GM12878 (cell line): ENCODE data around the gene COL7A1. TPM values are rescaled to one million over a fixed set of nuclear protein-coding genes. Genes with fewer than 3 reads are reported as not detected.

ENCODE experiments used
- ATAC-seq: fragments of 200-7000 bp; cut with Tn5 transposase; 3 replicates; pipeline ENCODE4 v1.9.1; 2020; ENCODE audit warnings: mild to moderate bottlenecking, moderate library complexity
- BruUV-seq: library from RNA; stranded (reverse); fragments of 400-500 nt; replicated peaks from 2 replicates; lab custom pipeline; 2021; lab: Mats Ljungman, UMichigan
- CTCF ChIA-PET: fragments of 300-600 bp; sonication (Branson Sonifier 250); formaldehyde crosslinking; extraction: SDS; loops from one replicate; lab custom pipeline; 2021; ENCODE audit warnings: inconsistent platforms; lab: Yijun Ruan, JAX
- POLR2A ChIA-PET: fragments of 350-600 bp; formaldehyde crosslinking; extraction: SDS; loops from one replicate; lab custom pipeline; 2021; ENCODE audit warnings: inconsistent platforms; lab: Charles Lee
- RAD21 ChIA-PET: fragments of 300-600 bp; sonication (Branson Sonifier 250); formaldehyde crosslinking; loops from one replicate; lab custom pipeline; 2023; ENCODE audit warnings: antibody characterized with exemption; ENCODE audit not compliant: unreplicated experiment; lab: Charles Lee
- SMC1A ChIA-PET: fragments of 300-600 bp; sonication (Branson Sonifier 250); formaldehyde crosslinking; loops from one replicate; lab custom pipeline; 2023; ENCODE audit not compliant: unreplicated experiment, uncharacterized antibody; lab: Charles Lee
- DNase-seq: peaks from one replicate; pipeline ENCODE4 v3.0.0-alpha.2; 2011; ENCODE audit warnings: low read depth, low spot score
- FAIRE-seq: peaks from 3 replicates; lab custom pipeline; 2011; peaks lifted over from hg19 to GRCh38; lab: Jason Lieb, UNC
- H2AFZ ChIP-seq: 2 replicates; pipeline ENCODE4 v1.6.0; 2011; ENCODE audit warnings: low read depth, low read length, control low read depth; ENCODE audit not compliant: control insufficient read depth
- H3K27ac ChIP-seq: 2 replicates; pipeline ENCODE4 v1.5.1; 2011; ENCODE audit warnings: control low read depth; ENCODE audit not compliant: control insufficient read depth, insufficient read depth
- H3K27me3 ChIP-seq, 2 experiments: replicated peaks in 1 of 2; 2 replicates each; pipeline versions ENCODE4 v1.6.0 to v1.6.1; 2011; ENCODE audit warnings: low read length in 1 of 2; ENCODE audit not compliant: control insufficient read depth in 2 of 2, insufficient read depth in 2 of 2
- H3K36me3 ChIP-seq, 2 experiments: 2 replicates each; pipeline ENCODE4 v1.5.1; 2011; ENCODE audit warnings: low read length in 1 of 2; ENCODE audit not compliant: control insufficient read depth in 2 of 2, insufficient read depth in 2 of 2
- H3K4me1 ChIP-seq: 2 replicates; pipeline ENCODE4 v1.6.1; 2011; ENCODE audit warnings: mild to moderate bottlenecking, low read length, moderate library complexity, mixed read lengths; ENCODE audit not compliant: control insufficient read depth, insufficient read depth
- H3K4me2 ChIP-seq: 2 replicates; pipeline ENCODE4 v1.6.0; 2011; ENCODE audit warnings: control low read depth; ENCODE audit not compliant: control insufficient read depth, insufficient read depth
- H3K4me3 ChIP-seq: fragments of 200-600 bp; sonication (generic); 2 replicates; pipeline ENCODE4 v1.5.1; 2016
- H3K79me2 ChIP-seq: 2 replicates; pipeline ENCODE4 v1.6.0; 2011; ENCODE audit warnings: low read length; ENCODE audit not compliant: control insufficient read depth, insufficient read depth
- H3K9ac ChIP-seq: 2 replicates; pipeline ENCODE4 v1.8.0; 2011; ENCODE audit warnings: low read length, control low read depth, mixed read lengths; ENCODE audit not compliant: control insufficient read depth, insufficient read depth
- H3K9me3 ChIP-seq: replicated peaks from 3 replicates; pipeline ENCODE4 v1.5.1; 2011; ENCODE audit warnings: mild to moderate bottlenecking, low read length; ENCODE audit not compliant: control insufficient read depth, insufficient read depth
- H4K20me1 ChIP-seq: 2 replicates; pipeline ENCODE4 v1.6.0; 2011; ENCODE audit not compliant: control insufficient read depth, insufficient read depth
- BMI1 ChIP-seq: fragments of 450-650 bp; IDR thresholded peaks from 2 replicates; pipeline ENCODE4 v1.6.1; 2016; ENCODE audit warnings: mild to moderate bottlenecking, moderate library complexity, borderline replicate concordance
- BRCA1 ChIP-seq: IDR thresholded peaks from 2 replicates; pipeline ENCODE4 v1.6.1; 2011; ENCODE audit warnings: low read depth, low read length, improper control_type of control experiment
- CREB1 ChIP-seq: IDR thresholded peaks from 2 replicates; pipeline ENCODE4 v1.6.1; 2012; ENCODE audit warnings: low read depth, mild to moderate bottlenecking, inconsistent platforms
- LARP7 ChIP-seq: fragments of 450-650 bp; IDR thresholded peaks from 2 replicates; pipeline ENCODE4 v1.6.1; 2017; ENCODE audit warnings: mild to moderate bottlenecking
- SMC3 ChIP-seq: IDR thresholded peaks from 2 replicates; pipeline ENCODE4 v1.6.1; 2011; ENCODE audit warnings: low read length, improper control_type of control experiment, borderline replicate concordance
- STAT3 ChIP-seq: IDR thresholded peaks from 2 replicates; pipeline ENCODE4 v1.6.1; 2011; ENCODE audit warnings: low read depth, low read length, improper control_type of control experiment
- WGBS: methylation state at CpG from one replicate; pipeline ENCODE4 v1.1.6; 2016; ENCODE audit warnings: low lambda C conversion rate; ENCODE audit not compliant: insufficient replicate concordance, insufficient coverage; ENCODE audit errors: missing lambda C conversion rate; 5-methylcytosine and 5-hydroxymethylcytosine counted together
- in situ Hi-C: fragments of 300-500 bp; cut with MboI; formaldehyde crosslinking; loops from 9 replicates; pipeline ENCODE4 v1.14.3; 2018; ENCODE audit warnings: mixed read lengths
- intact Hi-C: fragments of 100-400 bp; cut with micrococcal nuclease; formaldehyde crosslinking; loops from one replicate; pipeline ENCODE4 v1.14.2; 2022; ENCODE audit not compliant: unreplicated experiment
- polyA plus RNA-seq, 11 experiments: library from polyadenylated mRNA; depleted of rRNA in 4 of 11; unstranded in 6 of 11; stranded (reverse) in 5 of 11; fragments of >200 nt; fragmentation: Nextera tagmentation in 4 of 11; fragmentation: Illumina TruSeq in 1 of 11; extraction: Ambion mirVana in 4 of 11; extraction: Trizol in 1 of 11; gene quantifications; 1 replicate in 1 of 11; 2 replicates in 10 of 11; pipeline versions ENCODE4 v1.2.1 to v1.2.3, GENCODE V29; 2011 to 2016; ENCODE audit warnings: inconsistent platforms in 2 of 11, missing spikeins in 2 of 11, low read depth in 1 of 11
- total RNA-seq, 4 experiments: library from RNA; depleted of rRNA in 3 of 4; stranded (reverse); fragments of >200 nt in 3 of 4; fragmentation: Illumina TruSeq in 1 of 4; extraction: Trizol in 1 of 4; gene quantifications; 2 replicates each; pipeline versions ENCODE4 v1.2.1 to v1.2.3, GENCODE V29; 2013 to 2021
- TF ChIP-seq, protein P1 (sequence below): fragments of 450-650 bp; conservative IDR thresholded peaks from 2 replicates; pipeline ENCODE4 v1.6.1; 2017; ENCODE audit warnings: mild to moderate bottlenecking, moderate library complexity
- TF ChIP-seq, protein P2 (sequence below): fragments of 450-650 bp; formaldehyde crosslinking; IDR thresholded peaks from 2 replicates; pipeline ENCODE4 v1.4.0; 2022; ENCODE audit warnings: mild to moderate bottlenecking, moderate library complexity
- TF ChIP-seq, protein P3 (sequence below): fragments of 450-650 bp; IDR thresholded peaks from 2 replicates; pipeline ENCODE4 v1.6.1; 2016; ENCODE audit warnings: mild to moderate bottlenecking

COL7A1 gene
- total and polyA plus RNA-seq, 10 of the 15 experiments (the other 5 are each of a cell fraction or from before 2014, with no cell fraction given), result 0.01 to 1.9 (median 0.29) TPM; not detected in 1

DNA sequence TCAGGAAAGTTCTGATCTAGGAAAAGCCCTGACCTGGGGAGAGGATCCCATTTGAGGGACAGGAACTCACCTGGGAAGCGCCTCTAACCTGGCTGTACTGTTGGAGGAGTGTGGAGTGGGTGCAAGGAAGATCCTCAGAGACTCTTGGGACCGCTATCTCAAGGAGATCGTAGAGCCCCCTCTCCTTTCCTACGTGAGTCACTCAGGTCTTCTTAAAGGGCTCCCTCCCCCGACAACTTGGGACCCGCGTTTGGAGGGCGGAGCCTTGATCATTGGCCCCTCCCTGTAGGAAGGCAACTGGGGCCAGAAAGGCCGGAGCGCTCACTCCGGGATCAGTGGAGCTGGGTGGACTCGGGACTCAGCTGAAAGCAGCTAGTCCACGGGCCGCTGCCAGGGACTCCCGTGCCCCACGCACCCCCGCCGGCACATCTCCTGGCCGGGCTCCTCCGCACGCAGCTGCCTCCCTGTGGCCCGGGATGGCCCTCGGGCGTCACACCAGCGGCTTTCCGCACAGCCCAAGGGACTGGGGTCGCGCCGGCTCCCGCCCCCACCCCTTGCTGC, 39.6 kb upstream of the COL7A1 start:
- Histone ChIP-seq H3K4me1 (peaks cover 11% of the 10 kb centered on the region; the same call in 1 of the 2 replicates), H3K9ac (peak overlapping the region; percentile 78), H3K27ac (peak overlapping the region; percentile 57), H3K79me2 (peaks cover 3% of the 10 kb centered on the region), H3K4me3 (peak overlapping the region; percentile 77), H3K27me3 (no peaks in the 10 kb centered on the region), H4K20me1 (no peaks in the 10 kb centered on the region), H3K4me2 (peak overlapping the region; percentile 58), H3K9me3 (no peaks in the 10 kb centered on the region), H2AFZ (peak overlapping the region; percentile 85), H3K36me3 (peaks cover 0 to 4% of the 10 kb centered on the region in 2 experiments; a peak in 3 of 4 replicates)
- DNase-seq (peak; percentile 20), FAIRE-seq (peak; percentile 90), ATAC-seq (peak; percentile 71)
- CTCF ChIA-PET, result interaction anchor here (0.6 to 4.6 kb wide), 26 partner anchors 11 to 459 kb away, joined by 3 to 48 read pairs (median 5); partner anchors contain the start of genes CELSR3, NDUFAF3, PFKFB4 and QRICH1
- WGBS, result 4% methylated on average over 30 of the region's 30 CpGs
- intact Hi-C loops, result loop anchor here (2.0 kb wide), 2 partner anchors 26 to 28 kb away; partner anchors contain the start of genes CELSR3 and UQCRC1
- SMC1A ChIA-PET, result interaction anchor here (0.6 to 2.2 kb wide), 12 partner anchors 13 to 234 kb away, joined by 3 to 6 read pairs (median 3); partner anchors contain the start of genes CCDC51, PFKFB4 and TMA7
- RAD21 ChIA-PET, result interaction anchor here (0.7 to 3.5 kb wide), 11 partner anchors 13 to 234 kb away, joined by 3 to 32 read pairs (median 5); partner anchors contain the start of genes ATRIP, CELSR3, PFKFB4 and TMEM89
- no TSS peak for BruUV-seq
- POLR2A ChIA-PET, result interaction anchor here (0.6 to 1.8 kb wide), 5 partner anchors 39 to 389 kb away, joined by 3 to 7 read pairs (median 3); partner anchors contain the start of gene PFKFB4
- TF ChIP-seq SMC3, result no peak
- TF ChIP-seq BMI1, result no peak
- TF ChIP-seq, protein P1, sequence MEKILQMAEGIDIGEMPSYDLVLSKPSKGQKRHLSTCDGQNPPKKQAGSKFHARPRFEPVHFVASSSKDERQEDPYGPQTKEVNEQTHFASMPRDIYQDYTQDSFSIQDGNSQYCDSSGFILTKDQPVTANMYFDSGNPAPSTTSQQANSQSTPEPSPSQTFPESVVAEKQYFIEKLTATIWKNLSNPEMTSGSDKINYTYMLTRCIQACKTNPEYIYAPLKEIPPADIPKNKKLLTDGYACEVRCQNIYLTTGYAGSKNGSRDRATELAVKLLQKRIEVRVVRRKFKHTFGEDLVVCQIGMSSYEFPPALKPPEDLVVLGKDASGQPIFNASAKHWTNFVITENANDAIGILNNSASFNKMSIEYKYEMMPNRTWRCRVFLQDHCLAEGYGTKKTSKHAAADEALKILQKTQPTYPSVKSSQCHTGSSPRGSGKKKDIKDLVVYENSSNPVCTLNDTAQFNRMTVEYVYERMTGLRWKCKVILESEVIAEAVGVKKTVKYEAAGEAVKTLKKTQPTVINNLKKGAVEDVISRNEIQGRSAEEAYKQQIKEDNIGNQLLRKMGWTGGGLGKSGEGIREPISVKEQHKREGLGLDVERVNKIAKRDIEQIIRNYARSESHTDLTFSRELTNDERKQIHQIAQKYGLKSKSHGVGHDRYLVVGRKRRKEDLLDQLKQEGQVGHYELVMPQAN, result peak; percentile 65; the same call in 1 of the 2 replicates
- TF ChIP-seq BRCA1, result no peak
- peak; percentile 48; the same call in 1 of the 2 replicates for TF ChIP-seq LARP7
- TF ChIP-seq, protein P2, sequence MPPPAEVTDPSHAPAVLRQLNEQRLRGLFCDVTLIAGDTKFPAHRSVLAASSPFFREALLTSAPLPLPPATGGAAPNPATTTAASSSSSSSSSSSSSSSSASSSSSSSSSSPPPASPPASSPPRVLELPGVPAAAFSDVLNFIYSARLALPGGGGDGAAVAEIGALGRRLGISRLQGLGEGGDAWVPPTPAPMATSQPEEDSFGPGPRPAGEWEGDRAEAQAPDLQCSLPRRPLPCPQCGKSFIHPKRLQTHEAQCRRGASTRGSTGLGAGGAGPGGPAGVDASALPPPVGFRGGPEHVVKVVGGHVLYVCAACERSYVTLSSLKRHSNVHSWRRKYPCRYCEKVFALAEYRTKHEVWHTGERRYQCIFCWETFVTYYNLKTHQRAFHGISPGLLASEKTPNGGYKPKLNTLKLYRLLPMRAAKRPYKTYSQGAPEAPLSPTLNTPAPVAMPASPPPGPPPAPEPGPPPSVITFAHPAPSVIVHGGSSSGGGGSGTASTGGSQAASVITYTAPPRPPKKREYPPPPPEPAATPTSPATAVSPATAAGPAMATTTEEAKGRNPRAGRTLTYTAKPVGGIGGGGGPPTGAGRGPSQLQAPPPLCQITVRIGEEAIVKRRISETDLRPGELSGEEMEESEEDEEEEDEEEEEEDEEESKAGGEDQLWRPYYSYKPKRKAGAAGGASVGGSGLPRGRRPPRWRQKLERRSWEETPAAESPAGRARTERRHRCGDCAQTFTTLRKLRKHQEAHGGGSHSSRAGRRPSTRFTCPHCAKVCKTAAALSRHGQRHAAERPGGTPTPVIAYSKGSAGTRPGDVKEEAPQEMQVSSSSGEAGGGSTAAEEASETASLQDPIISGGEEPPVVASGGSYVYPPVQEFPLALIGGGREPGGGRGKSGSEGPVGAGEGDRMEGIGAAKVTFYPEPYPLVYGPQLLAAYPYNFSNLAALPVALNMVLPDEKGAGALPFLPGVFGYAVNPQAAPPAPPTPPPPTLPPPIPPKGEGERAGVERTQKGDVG (CRISPR knock-in tag), result no peak
- TF ChIP-seq CREB1, result 0 out of 2 replicates have a peak, but pooled peaks have one; percentile 15
- TF ChIP-seq STAT3, result no peak
- TF ChIP-seq, protein P3, sequence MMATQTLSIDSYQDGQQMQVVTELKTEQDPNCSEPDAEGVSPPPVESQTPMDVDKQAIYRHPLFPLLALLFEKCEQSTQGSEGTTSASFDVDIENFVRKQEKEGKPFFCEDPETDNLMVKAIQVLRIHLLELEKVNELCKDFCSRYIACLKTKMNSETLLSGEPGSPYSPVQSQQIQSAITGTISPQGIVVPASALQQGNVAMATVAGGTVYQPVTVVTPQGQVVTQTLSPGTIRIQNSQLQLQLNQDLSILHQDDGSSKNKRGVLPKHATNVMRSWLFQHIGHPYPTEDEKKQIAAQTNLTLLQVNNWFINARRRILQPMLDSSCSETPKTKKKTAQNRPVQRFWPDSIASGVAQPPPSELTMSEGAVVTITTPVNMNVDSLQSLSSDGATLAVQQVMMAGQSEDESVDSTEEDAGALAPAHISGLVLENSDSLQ, result 0 out of 2 replicates have a peak, but pooled peaks have one; percentile 31
- in situ Hi-C loops, result no loop called here
